Thoracic aorta endothelial cell (primary cell): Measurements from ENCODE around the gene CAMK2A. TPM values are rescaled to one million over a fixed set of nuclear protein-coding genes. Genes with fewer than 3 reads are reported as not detected.

Source experiments
- total RNA-seq: library from RNA; depleted of rRNA; stranded (reverse); fragments of >200 nt; gene quantifications from 2 replicates; pipeline ENCODE4 v1.2.3, GENCODE V29; 2012

Gene CAMK2A
- not detected in 2 replicates for total RNA-seq

GRCh38 chr5:150289551-150290390 lies at the start of gene CAMK2A:
TSS of gene CAMK2A (minus strand) at chr5:150289773. CDS start at chr5:150289625, 148 bp downstream.

GRCh38 chr5:150302301-150303069 lies 12.9 kb upstream of the CAMK2A start, which contains the start of gene ARSI:
TSS of gene ARSI (minus strand) at chr5:150302905. CDS start at chr5:150302373, 532 bp downstream.

GRCh38 chr5:150189728-150190502 lies 99.7 kb downstream of the CAMK2A start, which contains the start of gene SLC6A7:
TSS of gene SLC6A7 (plus strand) at chr5:150190062. CDS start at chr5:150190328, 266 bp downstream.

Other genes with a start within 250 kb of the CAMK2A start
- gene CSF1R, start 203.2 kb downstream of the CAMK2A start, total RNA-seq: not detected in 2 replicates
- gene PDGFRB, start 133.9 kb downstream of the CAMK2A start, total RNA-seq: 0.40 and 1.6 TPM in 2 replicates
- not detected in 2 replicates for gene CDX1, start 123.0 kb downstream of the CAMK2A start, total RNA-seq
- gene SLC6A7, start 99.7 kb downstream of the CAMK2A start, total RNA-seq: not detected in 2 replicates
- not detected in 2 replicates for gene ARSI, start 13.1 kb upstream of the CAMK2A start, total RNA-seq
- gene TCOF1, start 67.9 kb upstream of the CAMK2A start, total RNA-seq: 29.9 and 46.5 TPM in 2 replicates
- 0.13 and 1.0 TPM in 2 replicates for gene CD74, start 123.1 kb upstream of the CAMK2A start, total RNA-seq
- 2,102 and 2,111 TPM in 2 replicates for gene RPS14, start 160.0 kb upstream of the CAMK2A start, total RNA-seq
- 74.3 and 94.3 TPM in 2 replicates for gene NDST1, start 218.4 kb upstream of the CAMK2A start, total RNA-seq